Fibroblast of lung (primary cell): ENCODE data around the gene SDK1. TPM values are rescaled to one million over a fixed set of nuclear protein-coding genes. Genes with fewer than 3 reads are reported as not detected.

Source experiments
- DNase-seq, 2 donors: peaks; one replicate each; pipeline versions ENCODE4 v3.0.0 to v3.0.0-alpha.2; 2010; ENCODE audit warnings: low read depth in 2 of 2
- H2AFZ ChIP-seq: 2 replicates; pipeline ENCODE4 v1.5.1; 2012; ENCODE audit warnings: low read length, control low read depth, inconsistent platforms
- H3K27ac ChIP-seq: 2 replicates; pipeline ENCODE4 v1.5.1; 2011; ENCODE audit warnings: low read length, control low read depth; ENCODE audit not compliant: insufficient read depth
- H3K27me3 ChIP-seq: 2 replicates; pipeline ENCODE4 v1.5.1; 2011; ENCODE audit warnings: mild to moderate bottlenecking, low read length; ENCODE audit not compliant: control insufficient read depth, insufficient read depth
- H3K36me3 ChIP-seq: 2 replicates; pipeline ENCODE4 v1.5.1; 2011; ENCODE audit warnings: low read length; ENCODE audit not compliant: control insufficient read depth, insufficient read depth
- H3K4me1 ChIP-seq: 2 replicates; pipeline ENCODE4 v1.5.1; 2011; ENCODE audit warnings: low read length; ENCODE audit not compliant: control insufficient read depth, insufficient read depth; ENCODE audit errors: extremely low read depth
- H3K4me2 ChIP-seq: 2 replicates; pipeline ENCODE4 v1.5.1; 2011; ENCODE audit warnings: low read length, control low read depth; ENCODE audit not compliant: insufficient read depth; ENCODE audit errors: extremely low read depth
- H3K4me3 ChIP-seq, 4 experiments: fragments of 200-600 bp in 1 of 4; sonication (generic) in 1 of 4; replicated peaks in 1 of 4; 2 replicates each; pipeline ENCODE4 v1.5.1; 2011 to 2016; ENCODE audit warnings: low read length in 4 of 4, low read depth in 3 of 4, mild to moderate bottlenecking in 3 of 4, control low read depth in 2 of 4, inconsistent platforms in 1 of 4, mixed read lengths in 1 of 4; ENCODE audit not compliant: insufficient read depth in 1 of 4; ENCODE audit errors: control extremely low read depth in 1 of 4
- H3K79me2 ChIP-seq: 2 replicates; pipeline ENCODE4 v1.5.1; 2012; ENCODE audit warnings: mild to moderate bottlenecking, low read length, inconsistent platforms; ENCODE audit not compliant: control insufficient read depth, insufficient read depth
- H3K9ac ChIP-seq: 2 replicates; pipeline ENCODE4 v1.5.1; 2011; ENCODE audit warnings: mild to moderate bottlenecking, low read length, control low read depth; ENCODE audit not compliant: insufficient read depth
- H3K9me3 ChIP-seq: 2 replicates; pipeline ENCODE4 v1.5.1; 2012; ENCODE audit warnings: low read depth, low read length; ENCODE audit not compliant: control insufficient read depth, insufficient read depth
- H4K20me1 ChIP-seq: 2 replicates; pipeline ENCODE4 v1.5.1; 2011; ENCODE audit warnings: low read length; ENCODE audit not compliant: control insufficient read depth, insufficient read depth; ENCODE audit errors: extremely low read depth
- CTCF ChIP-seq, 2 donors: IDR thresholded peaks in 1 of 2; conservative IDR thresholded peaks in 1 of 2; 1 replicate in 1 of 2; 2 replicates in 1 of 2; pipeline ENCODE4 v1.5.1; 2011 to 2012; ENCODE audit warnings: low read length in 2 of 2, control low read depth in 1 of 2, inconsistent platforms in 1 of 2, low read depth in 1 of 2, mild to moderate bottlenecking in 1 of 2
- EZH2 ChIP-seq: IDR thresholded peaks from 2 replicates; pipeline ENCODE4 v1.5.1; 2012; ENCODE audit warnings: low read length, control low read depth, mild to moderate bottlenecking; ENCODE audit errors: missing control alignments
- polyA plus RNA-seq, 2 donors: library from polyadenylated mRNA; depleted of rRNA in 1 of 2; stranded (reverse) in 1 of 2; unstranded in 1 of 2; fragments of >200 nt; gene quantifications; 2 replicates each; pipeline ENCODE4 v1.2.1, GENCODE V29; 2011 to 2012; ENCODE audit warnings: missing spikeins in 1 of 2
- total RNA-seq: library from RNA; depleted of rRNA; stranded (reverse); fragments of >200 nt; gene quantifications from 2 replicates; pipeline ENCODE4 v1.2.1, GENCODE V29; 2014

The SDK1 gene
- total and polyA plus RNA-seq, 2 donors (not counting 1 experiment from before 2014, with no cell fraction given) = 1.0 to 8.6 TPM

- no peak overlapping the region for H2AFZ ChIP-seq
- H3K27me3 ChIP-seq = no peaks in the 10 kb centered on the region
- H3K4me3 ChIP-seq = no peak overlapping the region
- H3K9ac ChIP-seq = no peak overlapping the region
- H3K79me2 ChIP-seq = no peaks in the 10 kb centered on the region
- H3K4me2 ChIP-seq = no peak overlapping the region
- H3K27ac ChIP-seq = no peak overlapping the region
- no peaks in the 10 kb centered on the region for H4K20me1 ChIP-seq
- H3K4me1 ChIP-seq = no peaks in the 10 kb centered on the region
- DNase-seq = no peak
- H3K36me3 ChIP-seq = no peaks in the 10 kb centered on the region
- H3K9me3 ChIP-seq = no peaks in the 10 kb centered on the region
- TF ChIP-seq EZH2 = no peak
- no peak for TF ChIP-seq CTCF (conservative IDR thresholded peaks at IDR 0.05 in 1 of 2, IDR thresholded peaks at IDR 0.05 in 1 of 2; ENCODE audit: low read depth in 1 of 2, low read length in 2 of 2)
Measured at GRCh38 chr7:3917436-3917835, 616.4 kb downstream of the SDK1 start.

DNA sequence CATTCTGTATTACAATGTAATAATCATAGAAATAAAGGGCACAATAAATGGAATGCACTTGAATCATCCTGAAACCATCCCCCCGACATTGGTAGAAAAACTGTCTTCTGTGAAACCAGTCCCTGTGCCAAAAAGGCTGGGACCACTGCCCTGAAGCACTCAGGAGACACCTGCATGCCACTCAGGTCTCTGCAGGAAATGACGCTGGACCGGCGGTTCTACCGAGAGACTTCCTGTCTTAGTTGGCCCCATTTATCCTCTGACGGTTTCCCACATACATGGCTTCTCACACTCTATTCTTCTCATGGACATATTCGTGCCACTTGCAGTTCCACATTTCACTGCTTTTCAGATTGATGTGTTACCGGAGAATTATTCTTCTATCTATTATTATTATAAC is 617.5 kb downstream of the SDK1 start:
- Histone ChIP-seq H3K4me1 (no peaks in the 10 kb centered on the region), H3K4me3 (no peak overlapping the region), H3K27me3 (no peaks in the 10 kb centered on the region), H3K9ac (no peak overlapping the region), H3K79me2 (no peaks in the 10 kb centered on the region), H2AFZ (no peak overlapping the region), H3K9me3 (no peaks in the 10 kb centered on the region), H3K36me3 (no peaks in the 10 kb centered on the region), H4K20me1 (no peaks in the 10 kb centered on the region), H3K4me2 (no peak overlapping the region), H3K27ac (no peak overlapping the region)
- no peak for DNase-seq
- TF ChIP-seq EZH2 = no peak
- no peak for TF ChIP-seq CTCF (conservative IDR thresholded peaks at IDR 0.05 in 1 of 2, IDR thresholded peaks at IDR 0.05 in 1 of 2; ENCODE audit: low read depth in 1 of 2, low read length in 2 of 2)

GRCh38 chr7:3922175-3922635 is 621.2 kb downstream of the SDK1 start:
- Histone ChIP-seq H2AFZ (no peak overlapping the region), H3K27ac (no peak overlapping the region)

More at GRCh38 chr7:3922175-3922635, 621.2 kb downstream of the SDK1 start:
- Histone ChIP-seq H3K4me1 (no peaks in the 10 kb centered on the region), H3K79me2 (no peaks in the 10 kb centered on the region), H3K4me3 (no peak overlapping the region), H4K20me1 (no peaks in the 10 kb centered on the region), H3K36me3 (no peaks in the 10 kb centered on the region), H3K27me3 (no peaks in the 10 kb centered on the region), H3K9me3 (no peaks in the 10 kb centered on the region), H3K4me2 (peak overlapping the region; percentile 25), H3K9ac (no peak overlapping the region)
- TF ChIP-seq EZH2 (no peak), CTCF (conservative IDR thresholded peaks at IDR 0.05 in 1 of 2, IDR thresholded peaks at IDR 0.05 in 1 of 2; ENCODE audit: low read depth in 1 of 2, low read length in 2 of 2) (peak in 1 of 2 donors; percentile 46)
- peak; percentile 97 to 98 for DNase-seq
